ENCODE data around the gene LEFTY2. TPM values are rescaled to one million over a fixed set of nuclear protein-coding genes. Genes with fewer than 3 reads are reported as not detected.

LEFTY2 gene
- total and polyA plus RNA-seq, 9 of the 15 experiments (the other 6 are each of a cell fraction or from before 2014, with no cell fraction given): 0.04 to 0.14 TPM; not detected in 7

DNA sequence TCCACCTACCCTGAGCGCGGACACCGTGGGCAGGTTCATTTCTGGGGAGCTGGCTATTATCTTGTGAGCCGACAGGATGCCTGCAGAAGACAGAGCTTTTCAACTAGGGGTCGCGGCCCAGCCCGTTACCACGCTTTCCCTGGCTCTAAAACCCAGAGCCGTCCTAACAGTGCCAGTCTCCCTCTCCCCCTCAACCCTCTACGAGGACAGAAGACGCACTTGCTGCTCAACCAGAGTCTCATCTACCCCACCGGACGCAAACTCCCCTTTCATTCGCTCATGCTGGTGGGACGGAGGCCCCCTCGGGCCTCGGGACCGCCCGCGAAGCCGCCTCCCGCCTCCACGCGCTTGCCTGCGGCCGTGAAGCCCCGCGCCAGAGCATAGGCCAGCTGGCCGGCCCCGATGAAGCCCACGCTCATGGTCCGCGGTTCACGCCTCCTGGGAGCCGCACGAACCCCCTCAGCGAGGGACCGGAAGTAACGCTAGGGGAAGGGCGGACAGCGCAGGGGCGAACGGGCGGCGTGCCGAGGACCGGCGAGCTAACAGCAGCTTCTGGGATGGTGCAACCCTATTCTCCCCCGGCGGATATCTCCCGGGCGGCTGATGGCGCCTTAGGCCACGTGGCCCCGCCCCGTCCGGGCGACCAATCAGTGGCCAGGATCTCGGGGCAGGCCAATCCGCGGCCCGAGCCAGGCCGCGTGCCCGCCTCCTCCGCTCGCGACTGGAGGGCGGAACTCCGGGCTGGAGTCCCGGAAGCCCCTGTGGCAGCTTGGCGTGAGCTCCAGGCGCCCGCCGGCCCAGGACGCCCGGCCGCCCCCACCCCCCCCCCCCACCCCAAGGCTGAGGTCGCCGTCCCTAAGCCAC is 17.1 kb downstream of the LEFTY2 start, which contains the start of gene PYCR2 (continued):
- TF ChIP-seq, protein P1, sequence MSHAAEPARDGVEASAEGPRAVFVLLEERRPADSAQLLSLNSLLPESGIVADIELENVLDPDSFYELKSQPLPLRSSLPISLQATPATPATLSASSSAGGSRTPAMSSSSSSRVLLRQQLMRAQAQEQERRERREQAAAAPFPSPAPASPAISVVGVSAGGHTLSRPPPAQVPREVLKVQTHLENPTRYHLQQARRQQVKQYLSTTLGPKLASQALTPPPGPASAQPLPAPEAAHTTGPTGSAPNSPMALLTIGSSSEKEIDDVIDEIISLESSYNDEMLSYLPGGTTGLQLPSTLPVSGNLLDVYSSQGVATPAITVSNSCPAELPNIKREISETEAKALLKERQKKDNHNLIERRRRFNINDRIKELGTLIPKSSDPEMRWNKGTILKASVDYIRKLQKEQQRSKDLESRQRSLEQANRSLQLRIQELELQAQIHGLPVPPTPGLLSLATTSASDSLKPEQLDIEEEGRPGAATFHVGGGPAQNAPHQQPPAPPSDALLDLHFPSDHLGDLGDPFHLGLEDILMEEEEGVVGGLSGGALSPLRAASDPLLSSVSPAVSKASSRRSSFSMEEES (CRISPR knock-in tag; IDR thresholded peaks at IDR 0.05): no peak
- TF ChIP-seq, protein P2, sequence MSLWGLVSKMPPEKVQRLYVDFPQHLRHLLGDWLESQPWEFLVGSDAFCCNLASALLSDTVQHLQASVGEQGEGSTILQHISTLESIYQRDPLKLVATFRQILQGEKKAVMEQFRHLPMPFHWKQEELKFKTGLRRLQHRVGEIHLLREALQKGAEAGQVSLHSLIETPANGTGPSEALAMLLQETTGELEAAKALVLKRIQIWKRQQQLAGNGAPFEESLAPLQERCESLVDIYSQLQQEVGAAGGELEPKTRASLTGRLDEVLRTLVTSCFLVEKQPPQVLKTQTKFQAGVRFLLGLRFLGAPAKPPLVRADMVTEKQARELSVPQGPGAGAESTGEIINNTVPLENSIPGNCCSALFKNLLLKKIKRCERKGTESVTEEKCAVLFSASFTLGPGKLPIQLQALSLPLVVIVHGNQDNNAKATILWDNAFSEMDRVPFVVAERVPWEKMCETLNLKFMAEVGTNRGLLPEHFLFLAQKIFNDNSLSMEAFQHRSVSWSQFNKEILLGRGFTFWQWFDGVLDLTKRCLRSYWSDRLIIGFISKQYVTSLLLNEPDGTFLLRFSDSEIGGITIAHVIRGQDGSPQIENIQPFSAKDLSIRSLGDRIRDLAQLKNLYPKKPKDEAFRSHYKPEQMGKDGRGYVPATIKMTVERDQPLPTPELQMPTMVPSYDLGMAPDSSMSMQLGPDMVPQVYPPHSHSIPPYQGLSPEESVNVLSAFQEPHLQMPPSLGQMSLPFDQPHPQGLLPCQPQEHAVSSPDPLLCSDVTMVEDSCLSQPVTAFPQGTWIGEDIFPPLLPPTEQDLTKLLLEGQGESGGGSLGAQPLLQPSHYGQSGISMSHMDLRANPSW (CRISPR knock-in tag; IDR thresholded peaks at IDR 0.05): peak; percentile 76; the same call in 1 of the 2 replicates
- TF ChIP-seq, protein P3, sequence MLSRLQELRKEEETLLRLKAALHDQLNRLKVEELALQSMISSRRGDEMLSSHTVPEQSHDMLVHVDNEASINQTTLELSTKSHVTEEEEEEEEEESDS (CRISPR knock-in tag; IDR thresholded peaks at IDR 0.05): no peak
- TF ChIP-seq ZNF444 (CRISPR knock-in tag; IDR thresholded peaks at IDR 0.05): no peak
- TF ChIP-seq THRAP3 (IDR thresholded peaks at IDR 0.05; ENCODE audit: borderline replicate concordance): no peak
- TF ChIP-seq PTRF (tag; IDR thresholded peaks at IDR 0.05): no peak
- TF ChIP-seq CHD7 (IDR thresholded peaks at IDR 0.05; ENCODE audit: low read depth, low read length): no peak
- TF ChIP-seq PRPF4 (IDR thresholded peaks at IDR 0.05; ENCODE audit: insufficient read depth, low read depth, low read length, poor library complexity, severe bottlenecking): no peak
- TF ChIP-seq POLR2AphosphoS2 (IDR thresholded peaks at IDR 0.05; ENCODE audit: low read length): peak; percentile 62; the same call in 1 of the 2 replicates
- no peak for TF ChIP-seq ILK (tag; IDR thresholded peaks at IDR 0.05; ENCODE audit: borderline replicate concordance, low read depth)
